SK-N-SH treated with all-trans-retinoic acid at 6 μM for 48 hours (cell line): Measurements from ENCODE around the gene SIK1.
"Not testable (repeated sequence)": the region's sequence is repeated elsewhere in the genome, so short reads cannot be mapped to it uniquely, and the experiment has no call there.

ENCODE experiments used
- ARNTL ChIP-seq: fragments of 450-650 bp; formaldehyde crosslinking; IDR thresholded peaks from 2 replicates; pipeline ENCODE4 v1.5.0; 2020; ENCODE audit warnings: low read depth, mild to moderate bottlenecking, moderate library complexity, borderline replicate concordance
- SNAI2 ChIP-seq: fragments of 250-450 bp; sonication (Bioruptor Pico); IDR thresholded peaks from 2 replicates; pipeline ENCODE4 v1.5.0; 2020; ENCODE audit warnings: mild to moderate bottlenecking, moderate library complexity
- ZFP3 ChIP-seq: fragments of 250-450 bp; sonication (Bioruptor Pico); IDR thresholded peaks from 2 replicates; pipeline ENCODE4 v1.5.0; 2020; ENCODE audit warnings: mild to moderate bottlenecking, moderate library complexity

DNA sequence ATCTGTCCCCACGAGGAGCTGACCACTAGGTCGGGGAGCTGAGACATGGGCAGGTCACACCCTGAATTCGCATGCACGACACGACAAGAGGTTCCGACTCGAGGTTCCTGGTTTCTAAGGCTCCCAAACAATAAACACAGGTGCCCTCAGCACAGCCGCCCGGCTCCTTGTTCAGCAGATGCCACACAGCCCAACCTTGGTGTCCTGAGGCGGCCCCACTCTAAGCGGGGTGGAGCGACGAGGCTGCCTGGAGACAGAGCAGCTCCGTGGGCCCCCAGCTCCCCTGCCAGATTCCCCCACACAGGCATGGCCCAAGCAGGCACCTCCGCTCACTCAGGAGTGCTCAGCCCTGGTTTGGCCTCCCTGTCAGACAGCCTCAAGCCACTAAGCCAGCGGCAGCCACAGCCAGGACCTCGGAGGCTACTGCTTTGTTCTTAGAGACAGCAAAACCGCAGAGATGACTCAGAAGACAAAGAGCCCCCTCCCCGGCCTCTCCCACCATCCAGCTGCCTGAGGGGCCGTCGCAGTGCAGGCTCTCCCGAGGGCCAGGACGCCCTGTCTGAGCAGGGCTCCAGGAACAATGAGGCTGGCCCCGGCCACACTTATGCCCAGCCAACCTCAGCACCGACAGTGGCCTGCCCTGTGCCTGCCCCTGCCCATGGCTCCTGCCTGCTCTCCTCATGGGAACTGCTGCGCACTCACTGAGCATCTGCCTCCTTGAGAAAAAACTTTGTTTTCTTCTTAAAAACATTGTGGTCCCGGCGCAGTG is 14.7 kb downstream of the SIK1 start:
- not testable (repeated sequence) for TF ChIP-seq SNAI2; ZFP3; ARNTL (CRISPR knock-in tag)
